ENCODE data around the gene KCTD2.

KCTD2 gene, protein sequence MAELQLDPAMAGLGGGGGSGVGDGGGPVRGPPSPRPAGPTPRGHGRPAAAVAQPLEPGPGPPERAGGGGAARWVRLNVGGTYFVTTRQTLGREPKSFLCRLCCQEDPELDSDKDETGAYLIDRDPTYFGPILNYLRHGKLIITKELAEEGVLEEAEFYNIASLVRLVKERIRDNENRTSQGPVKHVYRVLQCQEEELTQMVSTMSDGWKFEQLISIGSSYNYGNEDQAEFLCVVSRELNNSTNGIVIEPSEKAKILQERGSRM

DNA sequence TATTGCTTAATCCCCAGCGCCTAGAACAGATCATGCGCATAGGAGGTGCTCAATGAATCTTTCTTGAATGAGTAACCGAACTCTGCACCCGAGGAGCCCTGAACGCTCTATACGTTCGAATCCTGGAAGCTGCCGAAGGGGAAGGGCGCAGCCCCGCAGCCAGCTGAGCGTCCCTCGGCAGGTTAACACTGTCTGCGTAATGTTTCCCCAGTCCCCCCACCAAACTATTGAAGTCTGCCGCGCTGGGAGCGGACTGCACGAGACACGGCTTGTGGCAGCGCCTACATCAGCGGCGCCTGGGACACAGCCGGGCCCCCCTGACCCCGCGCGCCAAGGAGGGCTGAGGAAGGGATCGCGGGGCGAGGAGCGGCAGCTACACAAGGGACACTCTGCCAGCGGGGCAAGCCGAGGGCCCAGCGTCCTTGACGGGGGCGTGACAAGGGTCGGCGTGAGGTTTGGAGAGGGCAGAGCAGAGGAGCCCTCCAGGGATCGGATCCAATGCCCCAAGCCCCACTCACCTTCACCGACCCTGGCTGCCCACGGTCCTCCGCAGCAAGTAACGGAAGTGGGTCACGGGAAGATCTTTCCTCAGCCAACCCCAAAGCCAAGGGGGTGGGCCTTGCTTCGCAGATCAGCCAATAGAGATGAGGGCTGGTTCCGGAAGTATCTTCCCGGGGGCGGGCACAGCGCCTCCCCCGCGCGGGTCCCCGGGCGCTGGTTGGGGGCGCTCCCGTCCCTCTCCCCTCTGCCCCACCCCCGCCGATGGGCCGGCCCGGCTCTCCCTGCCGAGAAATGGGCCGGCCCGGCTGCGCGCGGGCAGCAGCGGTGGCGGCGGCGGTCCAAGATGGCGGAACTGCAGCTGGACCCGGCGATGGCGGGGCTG lies at the start of gene KCTD2, which contains the start of gene ATP5PD:
KCTD2 (plus strand) TSS at position 819 of the 883 bp plus-strand sequence; CDS start at position 845, 26 bp downstream.
ATP5PD (minus strand) TSS at position 563 of the 883 bp plus-strand sequence. CDS start 4,319 bp downstream, outside the sequence.
- Histone ChIP-seq H3K27ac (peak within 1 kb of the TSS; percentile 84), H3K4me3 (ENCODE audit: low read depth, low read length) (peak within 1 kb of the TSS; percentile 97), H3K27me3 (replicated peaks) (no peaks in the 10 kb centered on the region), H3K36me3 (replicated peaks) (peaks cover 10% of the 10 kb centered on the region)
- peak; percentile 95 for DNase-seq
- in situ Hi-C loops (cut with HindIII; ENCODE audit: low pct_ligation_motif_present, low sequenced_read_pairs), result no loop called here
- TF ChIP-seq, protein P1, sequence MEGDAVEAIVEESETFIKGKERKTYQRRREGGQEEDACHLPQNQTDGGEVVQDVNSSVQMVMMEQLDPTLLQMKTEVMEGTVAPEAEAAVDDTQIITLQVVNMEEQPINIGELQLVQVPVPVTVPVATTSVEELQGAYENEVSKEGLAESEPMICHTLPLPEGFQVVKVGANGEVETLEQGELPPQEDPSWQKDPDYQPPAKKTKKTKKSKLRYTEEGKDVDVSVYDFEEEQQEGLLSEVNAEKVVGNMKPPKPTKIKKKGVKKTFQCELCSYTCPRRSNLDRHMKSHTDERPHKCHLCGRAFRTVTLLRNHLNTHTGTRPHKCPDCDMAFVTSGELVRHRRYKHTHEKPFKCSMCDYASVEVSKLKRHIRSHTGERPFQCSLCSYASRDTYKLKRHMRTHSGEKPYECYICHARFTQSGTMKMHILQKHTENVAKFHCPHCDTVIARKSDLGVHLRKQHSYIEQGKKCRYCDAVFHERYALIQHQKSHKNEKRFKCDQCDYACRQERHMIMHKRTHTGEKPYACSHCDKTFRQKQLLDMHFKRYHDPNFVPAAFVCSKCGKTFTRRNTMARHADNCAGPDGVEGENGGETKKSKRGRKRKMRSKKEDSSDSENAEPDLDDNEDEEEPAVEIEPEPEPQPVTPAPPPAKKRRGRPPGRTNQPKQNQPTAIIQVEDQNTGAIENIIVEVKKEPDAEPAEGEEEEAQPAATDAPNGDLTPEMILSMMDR (IDR thresholded peaks at IDR 0.05; ENCODE audit: low read depth, low read length, missing control alignments), result no peak

DNA sequence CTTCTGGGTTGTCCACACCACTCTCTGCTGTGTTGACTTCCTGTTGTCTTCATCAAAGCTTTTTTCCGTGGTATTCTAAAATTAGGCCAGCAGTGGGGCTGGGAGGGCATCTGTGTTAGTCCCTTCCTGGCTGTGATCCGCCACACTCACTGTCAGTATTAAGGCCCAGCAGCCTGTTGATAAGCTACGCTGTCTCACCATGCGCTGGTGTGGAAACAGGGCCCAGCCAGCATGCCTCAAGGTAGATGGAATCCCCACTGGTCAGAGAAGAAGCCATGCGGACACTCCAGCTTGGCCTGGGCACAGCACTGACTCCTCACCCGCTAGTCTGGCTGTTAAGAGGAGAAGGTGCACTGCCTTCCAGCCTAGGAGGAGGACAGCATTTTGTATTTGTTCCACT lies 48.2 kb upstream of the KCTD2 start:
- no peak for DNase-seq
- Histone ChIP-seq H3K27ac (no peak overlapping the region), H3K27me3 (replicated peaks) (no peaks in the 10 kb centered on the region), H3K4me3 (ENCODE audit: low read depth, low read length) (no peak overlapping the region), H3K36me3 (replicated peaks) (peaks cover 38% of the 10 kb centered on the region)
- TF ChIP-seq, protein P1 (IDR thresholded peaks at IDR 0.05; ENCODE audit: low read depth, low read length, missing control alignments), result no peak
- in situ Hi-C loops (cut with HindIII; ENCODE audit: low pct_ligation_motif_present, low sequenced_read_pairs), result no loop called here

DNA sequence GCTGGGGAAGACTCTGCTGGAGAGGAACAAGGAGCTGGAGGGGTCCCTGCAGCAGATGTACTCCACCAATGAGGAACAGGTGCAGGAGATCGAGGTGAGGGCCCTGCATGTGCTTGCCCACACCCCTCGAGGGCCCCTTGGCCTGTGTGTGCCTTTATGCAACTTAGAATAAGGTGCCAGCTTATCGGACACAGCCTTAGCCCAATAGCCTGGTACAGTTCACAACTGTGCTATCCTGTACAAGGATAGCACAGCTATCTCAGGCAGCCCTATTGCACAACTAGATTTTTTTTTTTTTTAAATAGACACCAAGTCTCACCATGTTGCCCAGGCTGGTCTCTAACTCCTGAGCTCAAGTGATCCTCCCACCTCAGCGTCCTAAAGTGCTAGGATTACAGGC lies 47.5 kb upstream of the KCTD2 start:
- in situ Hi-C loops (cut with HindIII; ENCODE audit: low pct_ligation_motif_present, low sequenced_read_pairs), result no loop called here
- no peak overlapping the region for H3K27ac ChIP-seq
- no peaks in the 10 kb centered on the region for H3K27me3 ChIP-seq (replicated peaks)
- peaks cover 43% of the 10 kb centered on the region for H3K36me3 ChIP-seq (replicated peaks)
- no peak overlapping the region for H3K4me3 ChIP-seq (ENCODE audit: low read depth, low read length)
- no peak for DNase-seq
- TF ChIP-seq, protein P1 (IDR thresholded peaks at IDR 0.05; ENCODE audit: low read depth, low read length, missing control alignments), result no peak

DNA sequence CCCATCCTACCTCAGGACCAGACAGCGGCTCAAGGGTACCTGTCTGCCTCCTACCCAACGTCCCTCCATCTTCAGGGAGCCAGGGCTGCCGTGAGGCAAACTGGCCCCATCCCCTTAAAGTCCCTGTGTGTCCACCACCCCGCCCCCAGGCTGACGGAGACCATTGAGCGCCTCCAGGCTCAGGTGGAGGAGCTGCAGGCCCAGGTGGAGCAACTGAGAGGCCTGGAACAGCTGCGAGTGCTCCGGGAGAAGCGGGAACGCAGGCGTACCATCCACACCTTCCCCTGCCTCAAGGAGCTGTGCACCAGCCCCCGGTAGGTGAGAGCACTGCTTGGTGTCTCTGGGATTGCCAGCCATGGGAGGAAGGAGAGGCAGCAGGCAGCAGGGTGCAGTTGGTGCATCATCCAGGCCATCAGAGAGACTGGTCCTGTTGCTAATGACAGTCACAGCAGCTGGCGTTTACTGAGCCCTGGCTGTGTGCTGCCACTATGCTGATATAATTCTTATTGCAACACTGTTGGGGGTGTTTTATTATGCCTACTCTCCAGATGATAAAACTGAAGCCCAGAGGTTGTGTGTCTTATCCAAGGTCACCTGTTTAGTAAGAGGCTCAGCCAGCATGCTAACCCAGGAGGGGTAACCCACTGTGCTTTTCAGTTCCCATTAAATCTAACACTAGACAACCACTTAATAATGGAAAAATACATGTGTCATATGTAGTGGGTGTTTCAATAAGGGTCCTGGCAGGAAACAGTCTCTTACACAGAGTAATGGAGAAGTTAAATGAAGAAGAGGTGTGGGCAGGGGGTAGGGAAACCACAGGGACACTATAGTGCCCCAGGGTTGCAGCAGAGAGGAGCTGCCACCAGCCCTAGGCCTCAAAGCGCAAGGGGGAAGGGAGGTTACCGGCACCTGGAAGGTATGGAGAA lies 44.8 kb upstream of the KCTD2 start:
- in situ Hi-C loops (cut with HindIII; ENCODE audit: low pct_ligation_motif_present, low sequenced_read_pairs), result no loop called here
- H3K27ac ChIP-seq, result no peak overlapping the region
- TF ChIP-seq, protein P1 (IDR thresholded peaks at IDR 0.05; ENCODE audit: low read depth, low read length, missing control alignments), result no peak
- H3K27me3 ChIP-seq (replicated peaks), result no peaks in the 10 kb centered on the region
- no peak for DNase-seq
- H3K4me3 ChIP-seq (ENCODE audit: low read depth, low read length), result no peak overlapping the region
- peaks cover 56% of the 10 kb centered on the region for H3K36me3 ChIP-seq (replicated peaks)

Data from brain microvascular endothelial cell (primary cell).